ENCODE measurements around the gene ADARB1.

ADARB1 gene

GRCh38 chr21:45256912-45257672 lies 182.7 kb downstream of the ADARB1 start:
- DNase-seq, result no peak

- DNase-seq, result no peak
These were observed 183.4 kb downstream of the ADARB1 start for GRCh38 chr21:45257673-45258341.

- no peak for DNase-seq
These were observed 184.1 kb downstream of the ADARB1 start for GRCh38 chr21:45258466-45258865.

- no peak for DNase-seq
These were observed 184.9 kb downstream of the ADARB1 start for GRCh38 chr21:45259206-45259840.

GRCh38 chr21:45260191-45260825 lies 185.9 kb downstream of the ADARB1 start:
- no peak for DNase-seq

- DNase-seq, result no peak
These were observed 186.7 kb downstream of the ADARB1 start for GRCh38 chr21:45261093-45261492.

GRCh38 chr21:45262041-45262581 lies 187.7 kb downstream of the ADARB1 start:
- DNase-seq, result no peak

- DNase-seq, result no peak
These were observed 188.2 kb downstream of the ADARB1 start for GRCh38 chr21:45262616-45263015.

- DNase-seq, result no peak
These were observed 189.2 kb downstream of the ADARB1 start for GRCh38 chr21:45263534-45263933.

- no peak for DNase-seq
These were observed 189.9 kb downstream of the ADARB1 start for GRCh38 chr21:45264146-45264911.

GRCh38 chr21:45264912-45265515 lies 190.6 kb downstream of the ADARB1 start:
- DNase-seq, result no peak

- no peak for DNase-seq
These were observed 191.5 kb downstream of the ADARB1 start for GRCh38 chr21:45265721-45266517.

GRCh38 chr21:45266518-45267389 lies 192.4 kb downstream of the ADARB1 start:
- peak; percentile 36 for DNase-seq

GRCh38 chr21:45267390-45267760 lies 193.0 kb downstream of the ADARB1 start:
- DNase-seq, result no peak

- no peak for DNase-seq
These were observed 195.5 kb downstream of the ADARB1 start for GRCh38 chr21:45269861-45270260.

GRCh38 chr21:45270306-45270821 lies 196.0 kb downstream of the ADARB1 start:
- DNase-seq, result no peak
